Mesenchymal stem cell (in vitro differentiated cells and primary cell): ENCODE data around the gene DYNLT1.

Experiments
- DNase-seq: peaks from one replicate; pipeline ENCODE4 v3.0.0-alpha.2; 2013
- H2AFZ ChIP-seq: one replicate; pipeline ENCODE4 v1.6.1; 2013; ENCODE audit warnings: low read depth, mild to moderate bottlenecking, control low read depth, inconsistent platforms, low read length, moderate library complexity
- H2AK5ac ChIP-seq: 2 replicates; pipeline ENCODE4 v1.6.1; 2013; ENCODE audit warnings: low read length, moderate library complexity, mild to moderate bottlenecking, inconsistent platforms; ENCODE audit not compliant: severe bottlenecking
- H2BK120ac ChIP-seq: one replicate; pipeline ENCODE4 v1.6.1; 2013; ENCODE audit warnings: low read depth, mild to moderate bottlenecking, inconsistent platforms, low read length, moderate library complexity
- H2BK12ac ChIP-seq, 2 experiments: one replicate each; pipeline ENCODE4 v1.6.1; 2013; ENCODE audit warnings: inconsistent platforms in 2 of 2, low read length in 2 of 2, mild to moderate bottlenecking in 2 of 2, moderate library complexity in 2 of 2, control low read depth in 1 of 2
- H2BK15ac ChIP-seq: one replicate; pipeline ENCODE4 v1.6.1; 2013; ENCODE audit warnings: mild to moderate bottlenecking, low read depth, inconsistent platforms; ENCODE audit not compliant: poor library complexity, severe bottlenecking
- H2BK5ac ChIP-seq: 2 replicates; pipeline ENCODE4 v1.6.1; 2013; ENCODE audit warnings: low read depth, mild to moderate bottlenecking, low read length, control low read depth, inconsistent platforms; ENCODE audit not compliant: poor library complexity, severe bottlenecking
- H3K14ac ChIP-seq, 2 experiments: one replicate each; pipeline ENCODE4 v1.6.1; 2013; ENCODE audit warnings: inconsistent platforms in 2 of 2, low read length in 2 of 2, control low read depth in 1 of 2, mild to moderate bottlenecking in 1 of 2, moderate library complexity in 1 of 2
- H3K18ac ChIP-seq, 2 experiments: one replicate each; pipeline ENCODE4 v1.6.1; 2013; ENCODE audit warnings: inconsistent platforms in 2 of 2, low read length in 2 of 2, control low read depth in 1 of 2, low read depth in 1 of 2, mild to moderate bottlenecking in 1 of 2
- H3K23ac ChIP-seq, 2 experiments: one replicate each; pipeline ENCODE4 v1.6.1; 2013; ENCODE audit warnings: inconsistent platforms in 2 of 2, low read length in 2 of 2, mild to moderate bottlenecking in 2 of 2, moderate library complexity in 2 of 2, control low read depth in 1 of 2
- H3K27ac ChIP-seq: 2 replicates; pipeline ENCODE4 v1.5.1; 2013; ENCODE audit warnings: mild to moderate bottlenecking, moderate library complexity, low read length, control low read depth, inconsistent platforms; ENCODE audit not compliant: poor library complexity, severe bottlenecking
- H3K27me3 ChIP-seq, 2 experiments: 2 replicates each; pipeline versions ENCODE4 v1.6.1 to v1.7.0; 2013; ENCODE audit warnings: low read length in 2 of 2, mild to moderate bottlenecking in 2 of 2, moderate library complexity in 2 of 2, control low read depth in 1 of 2, inconsistent platforms in 1 of 2; ENCODE audit not compliant: control insufficient read depth in 1 of 2, insufficient read depth in 1 of 2
- H3K36me3 ChIP-seq, 2 experiments: 2 replicates each; pipeline versions ENCODE4 v1.6.1 to v1.7.0; 2013; ENCODE audit warnings: low read length in 2 of 2, control low read depth in 1 of 2, inconsistent platforms in 1 of 2, low read depth in 1 of 2, mild to moderate bottlenecking in 1 of 2; ENCODE audit not compliant: insufficient read depth in 2 of 2, control insufficient read depth in 1 of 2
- H3K4ac ChIP-seq, 2 experiments: one replicate each; pipeline ENCODE4 v1.6.1; 2013; ENCODE audit warnings: inconsistent platforms in 2 of 2, low read length in 2 of 2, mild to moderate bottlenecking in 2 of 2, moderate library complexity in 2 of 2, control low read depth in 1 of 2, low read depth in 1 of 2
- H3K4me1 ChIP-seq: 2 replicates; pipeline ENCODE4 v1.6.1; 2013; ENCODE audit warnings: low read depth, low read length, control low read depth; ENCODE audit not compliant: control insufficient read depth, insufficient read depth
- H3K4me2 ChIP-seq: 2 replicates; pipeline ENCODE4 v1.6.1; 2013; ENCODE audit warnings: low read length, mild to moderate bottlenecking, inconsistent platforms; ENCODE audit not compliant: poor library complexity, severe bottlenecking
- H3K4me3 ChIP-seq, 2 experiments: 2 replicates each; pipeline versions ENCODE4 v1.5.1 to v1.7.0; 2013; ENCODE audit warnings: low read length in 2 of 2, mild to moderate bottlenecking in 2 of 2, control low read depth in 1 of 2, low read depth in 1 of 2; ENCODE audit not compliant: insufficient read depth in 1 of 2
- H3K79me1 ChIP-seq: replicated peaks from 2 replicates; pipeline ENCODE4 v1.6.1; 2013; ENCODE audit warnings: mild to moderate bottlenecking, control low read depth, low read length, inconsistent platforms; ENCODE audit not compliant: poor library complexity, severe bottlenecking
- H3K9ac ChIP-seq: 2 replicates; pipeline ENCODE4 v1.7.0; 2013; ENCODE audit warnings: mild to moderate bottlenecking, low read length, moderate library complexity
- H3K9me3 ChIP-seq: 2 replicates; pipeline ENCODE4 v1.7.0; 2013; ENCODE audit warnings: mild to moderate bottlenecking, low read length; ENCODE audit not compliant: control insufficient read depth
- H4K8ac ChIP-seq: one replicate; pipeline ENCODE4 v1.6.1; 2013; ENCODE audit warnings: inconsistent platforms, mild to moderate bottlenecking, low read length, moderate library complexity
- H4K91ac ChIP-seq: one replicate; pipeline ENCODE4 v1.6.1; 2013; ENCODE audit warnings: mild to moderate bottlenecking, low read length, inconsistent platforms
- WGBS: methylation state at CpG from one replicate; pipeline ENCODE4 v1.1.7; 2013; ENCODE audit warnings: mixed read lengths; 5-methylcytosine and 5-hydroxymethylcytosine counted together

The DYNLT1 gene

DNA sequence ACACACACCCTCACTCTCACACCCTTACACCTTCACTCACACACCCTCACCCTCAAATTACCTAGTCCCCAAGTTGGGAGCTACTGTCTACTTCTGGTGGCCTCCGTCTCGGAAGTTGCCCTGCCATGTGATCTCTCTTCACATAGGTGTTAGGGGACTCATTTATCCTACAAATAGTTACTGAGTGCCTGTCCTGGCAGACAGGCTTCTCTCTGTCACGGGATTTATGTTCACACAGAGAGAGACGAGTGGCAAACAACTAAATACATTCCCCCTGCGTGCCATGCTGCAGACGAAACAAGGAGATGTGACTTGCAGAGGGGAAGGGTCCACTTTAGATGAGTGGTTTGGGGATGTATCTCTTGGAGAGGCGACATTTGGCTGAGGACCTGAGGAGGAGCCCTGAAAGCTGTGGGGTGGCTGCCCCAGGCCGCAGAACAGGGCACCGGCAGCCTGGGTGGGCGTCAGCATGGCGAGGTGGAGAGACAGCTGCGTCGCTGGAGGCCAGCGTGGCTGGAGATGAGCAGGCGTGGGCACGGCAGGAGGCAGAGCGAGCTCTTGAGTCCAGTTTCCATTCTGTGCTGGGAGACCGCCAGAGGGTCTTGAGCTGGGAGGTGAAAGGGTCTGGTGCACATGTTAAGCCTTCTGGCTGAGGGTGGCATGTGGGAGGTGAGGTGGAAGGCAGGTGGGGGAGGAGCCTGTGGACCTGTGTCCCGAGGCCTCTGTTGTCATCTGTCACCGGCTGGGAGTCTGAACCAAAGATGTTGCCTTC is 17.2 kb downstream of the DYNLT1 start:
- H4K8ac ChIP-seq = no peak overlapping the region
- H3K4ac ChIP-seq = no peak overlapping the region
- no peaks in the 10 kb centered on the region for H3K9me3 ChIP-seq
- no peak overlapping the region for H4K91ac ChIP-seq
- no peak for DNase-seq
- no peak overlapping the region for H3K14ac ChIP-seq
- no peak overlapping the region for H3K4me3 ChIP-seq
- 97% methylated on average over 20 of the region's 20 CpGs for WGBS
- no peak overlapping the region for H3K9ac ChIP-seq
- no peak overlapping the region for H3K4me2 ChIP-seq
- no peak overlapping the region for H2AK5ac ChIP-seq
- H3K36me3 ChIP-seq = peaks cover 64 to 67% of the 10 kb centered on the region in 2 experiments
- no peak overlapping the region for H2BK12ac ChIP-seq
- no peak overlapping the region for H2AFZ ChIP-seq
- no peak overlapping the region for H2BK120ac ChIP-seq
- peaks cover 4% of the 10 kb centered on the region for H3K4me1 ChIP-seq
- no peak overlapping the region for H3K27ac ChIP-seq
- peaks cover 33% of the 10 kb centered on the region for H3K79me1 ChIP-seq
- no peaks in the 10 kb centered on the region for H3K27me3 ChIP-seq
- H3K18ac ChIP-seq = no peak overlapping the region
- no peak overlapping the region for H3K23ac ChIP-seq
- no peak overlapping the region for H2BK5ac ChIP-seq
- no peak overlapping the region for H2BK15ac ChIP-seq

DNA sequence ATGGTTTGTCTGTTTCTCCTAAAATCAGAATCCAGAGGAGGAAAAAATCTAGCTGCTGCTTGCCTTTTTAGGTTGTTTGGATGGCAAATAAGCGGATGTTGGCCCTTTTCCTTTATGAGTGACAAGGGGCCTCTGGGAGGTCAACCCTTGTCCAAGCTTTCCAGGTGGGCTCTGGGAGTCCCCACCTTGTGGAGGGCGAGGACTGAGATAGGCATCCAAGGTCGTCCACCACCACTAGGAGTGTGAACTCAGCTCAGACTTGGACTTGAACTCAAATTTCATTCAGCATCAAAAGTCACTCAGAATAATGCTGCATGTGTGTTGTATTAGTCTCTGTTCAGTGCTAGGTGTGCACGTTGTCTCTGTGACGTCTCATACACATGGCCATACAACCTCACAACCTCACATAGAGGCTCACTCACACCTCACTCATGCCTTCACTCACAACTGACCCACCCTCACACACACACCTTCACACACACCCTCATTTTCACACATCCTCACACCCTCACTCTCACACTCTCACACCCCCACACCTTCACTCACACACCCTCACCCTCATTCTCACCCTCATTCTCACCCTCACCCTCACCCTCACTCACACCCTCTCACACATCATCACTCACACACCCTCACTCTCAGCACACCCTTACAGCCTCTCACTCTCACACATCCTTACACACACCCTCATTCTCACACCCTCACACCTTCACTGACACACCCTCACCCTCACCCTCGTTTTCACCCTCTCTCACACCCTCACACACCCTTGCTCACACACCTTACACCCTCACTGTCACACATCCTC is 18.0 kb downstream of the DYNLT1 start:
- DNase-seq = no peak
- no peak overlapping the region for H3K4ac ChIP-seq
- no peak overlapping the region for H3K14ac ChIP-seq
- H3K23ac ChIP-seq = no peak overlapping the region
- H3K4me3 ChIP-seq = no peak overlapping the region
- H4K8ac ChIP-seq = no peak overlapping the region
- peaks cover 2% of the 10 kb centered on the region for H3K4me1 ChIP-seq
- H2BK12ac ChIP-seq = no peak overlapping the region
- H3K27me3 ChIP-seq = no peaks in the 10 kb centered on the region
- WGBS = 94% methylated on average over 6 of the region's 6 CpGs
- no peak overlapping the region for H2BK15ac ChIP-seq
- no peak overlapping the region for H2BK120ac ChIP-seq
- H2AFZ ChIP-seq = no peak overlapping the region
- H3K4me2 ChIP-seq = no peak overlapping the region
- H3K9me3 ChIP-seq = no peaks in the 10 kb centered on the region
- no peak overlapping the region for H3K18ac ChIP-seq
- no peak overlapping the region for H3K9ac ChIP-seq
- peaks cover 72 to 74% of the 10 kb centered on the region in 2 experiments for H3K36me3 ChIP-seq
- no peak overlapping the region for H2BK5ac ChIP-seq
- H4K91ac ChIP-seq = no peak overlapping the region
- H2AK5ac ChIP-seq = no peak overlapping the region
- H3K27ac ChIP-seq = no peak overlapping the region
- peaks cover 34% of the 10 kb centered on the region for H3K79me1 ChIP-seq

DNA sequence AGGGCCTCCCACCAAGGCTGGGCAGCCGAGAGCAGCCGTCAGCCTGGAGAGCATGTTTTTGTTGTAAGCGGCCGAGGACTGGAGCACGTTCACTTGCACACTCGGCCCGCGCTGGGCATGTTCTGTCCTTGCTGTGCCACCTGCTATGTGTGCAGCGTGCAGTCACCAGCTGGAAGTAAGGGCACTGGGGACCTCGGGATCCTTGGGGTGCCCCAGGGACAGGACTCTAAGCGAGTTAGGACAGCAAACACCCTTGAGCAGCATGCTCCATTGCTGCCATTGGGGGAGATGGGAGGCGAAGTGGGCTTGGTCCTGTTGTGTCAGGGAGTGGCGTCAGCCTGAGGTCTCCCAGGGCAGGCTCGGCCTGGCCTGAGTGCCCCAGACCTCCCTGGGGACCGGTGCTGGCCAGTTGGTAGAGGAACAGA is 18.6 kb downstream of the DYNLT1 start:
- Histone ChIP-seq H3K4me2 (no peak overlapping the region), H3K4me1 (no peaks in the 10 kb centered on the region), H3K9me3 (no peaks in the 10 kb centered on the region), H3K23ac (no peak overlapping the region), H3K27me3 (no peaks in the 10 kb centered on the region), H3K79me1 (peaks cover 36% of the 10 kb centered on the region), H3K27ac (no peak overlapping the region), H2AK5ac (no peak overlapping the region), H2BK12ac (no peak overlapping the region), H4K91ac (no peak overlapping the region), H2BK120ac (no peak overlapping the region), H2BK15ac (no peak overlapping the region), H3K36me3 (peaks cover 75 to 79% of the 10 kb centered on the region in 2 experiments), H3K18ac (no peak overlapping the region), H3K9ac (no peak overlapping the region), H3K4me3 (no peak overlapping the region), H3K4ac (no peak overlapping the region), H3K14ac (no peak overlapping the region), H4K8ac (no peak overlapping the region), H2AFZ (no peak overlapping the region), H2BK5ac (no peak overlapping the region)
- DNase-seq = no peak
- 96% methylated on average over 15 of the region's 15 CpGs for WGBS
